CD4-positive, alpha-beta T cell treated with Interleukin-12 subunit alpha and Interleukin-12 subunit beta, for 1 hour (primary cell): ENCODE measurements around the gene IL36B.

Experiments used
- DNase-seq: peaks from one replicate; pipeline ENCODE4 v3.0.0-alpha.2; 2020

IL36B gene

DNA sequence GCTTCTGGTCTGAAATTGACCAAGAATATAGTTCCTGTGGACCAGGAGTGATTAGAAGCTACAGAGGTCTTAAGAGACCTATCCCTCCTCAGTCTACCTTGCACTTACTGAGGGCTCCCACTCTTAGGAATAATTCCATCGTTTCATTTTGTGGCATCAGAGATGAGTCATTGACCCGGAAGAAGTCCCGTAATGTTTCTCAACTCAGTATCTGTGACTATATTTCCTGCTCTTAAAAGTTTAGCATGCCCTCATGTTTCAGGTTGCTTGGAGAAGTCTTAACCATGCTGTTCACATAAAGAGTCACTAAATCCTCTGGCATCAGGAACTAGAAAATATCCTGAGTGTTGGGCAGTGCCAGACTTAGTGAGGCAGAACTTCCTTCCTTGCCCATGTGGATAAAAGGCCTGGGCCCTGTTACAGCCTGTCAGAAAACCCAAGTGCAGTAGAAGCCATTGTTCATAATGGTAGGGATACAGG, 47.6 kb downstream of the IL36B start, which contains the start of gene IL36A:
Gene IL36A (plus strand): TSS at position 430 of the 480 bp plus-strand sequence. CDS start 413 bp downstream, outside the sequence.
- no peak for DNase-seq

DNA sequence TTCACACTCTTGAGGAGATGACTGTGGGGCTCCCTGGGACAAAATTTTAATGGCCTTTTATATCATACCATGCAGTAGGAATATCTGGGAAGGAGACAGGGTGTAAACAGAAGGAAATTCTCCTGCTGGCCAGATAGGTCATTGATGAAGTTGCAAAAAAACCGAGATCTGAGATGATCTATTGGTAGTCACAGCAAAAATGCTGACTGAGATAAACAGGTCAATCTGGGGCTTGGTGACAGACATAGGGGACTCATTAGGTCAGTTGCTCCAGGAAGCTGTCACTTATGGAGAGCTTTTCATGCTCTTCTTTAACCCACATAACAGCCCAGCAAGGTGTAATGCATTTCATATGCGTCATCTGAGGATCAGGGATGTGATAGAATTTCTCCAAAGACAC, 50.0 kb downstream of the IL36B start:
- DNase-seq = no peak

DNA sequence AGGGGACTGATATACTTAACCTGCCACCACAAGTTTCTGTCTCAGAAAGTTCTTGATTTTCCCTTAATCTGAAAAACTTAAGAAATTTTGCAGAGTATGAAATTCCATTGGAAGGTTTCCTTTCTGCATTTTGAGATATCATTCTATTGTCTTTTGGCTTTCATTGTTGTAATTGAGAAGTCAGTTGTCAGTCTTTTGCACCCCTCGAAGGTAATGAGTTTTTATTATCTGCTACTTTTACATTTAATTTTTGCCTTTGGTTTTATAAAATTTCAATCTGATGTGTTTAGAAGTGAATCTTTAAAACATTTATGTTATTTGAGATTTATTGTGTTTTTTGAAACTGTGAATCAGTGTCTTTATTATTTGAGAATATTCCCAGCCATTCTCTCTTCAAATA, 52.2 kb downstream of the IL36B start:
- no peak for DNase-seq

DNA sequence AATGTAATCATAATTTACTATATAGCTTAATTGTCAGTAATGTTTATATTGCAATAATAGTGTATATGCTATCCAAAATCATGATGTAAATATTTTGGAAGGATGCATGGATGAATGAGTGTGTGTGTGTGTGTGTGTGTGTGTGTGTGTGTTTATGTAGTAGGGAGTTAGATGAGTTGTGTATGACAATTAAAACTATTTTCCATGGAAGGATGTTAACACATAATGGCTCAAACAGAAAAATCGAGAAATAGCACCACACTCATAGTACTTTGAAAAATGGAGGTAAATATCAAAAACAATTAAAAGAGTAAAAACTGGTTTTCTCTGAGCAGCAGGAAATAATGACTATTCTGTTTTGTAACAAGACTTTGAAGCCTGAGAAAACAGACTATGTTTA, 55.5 kb downstream of the IL36B start:
- no peak for DNase-seq

DNA sequence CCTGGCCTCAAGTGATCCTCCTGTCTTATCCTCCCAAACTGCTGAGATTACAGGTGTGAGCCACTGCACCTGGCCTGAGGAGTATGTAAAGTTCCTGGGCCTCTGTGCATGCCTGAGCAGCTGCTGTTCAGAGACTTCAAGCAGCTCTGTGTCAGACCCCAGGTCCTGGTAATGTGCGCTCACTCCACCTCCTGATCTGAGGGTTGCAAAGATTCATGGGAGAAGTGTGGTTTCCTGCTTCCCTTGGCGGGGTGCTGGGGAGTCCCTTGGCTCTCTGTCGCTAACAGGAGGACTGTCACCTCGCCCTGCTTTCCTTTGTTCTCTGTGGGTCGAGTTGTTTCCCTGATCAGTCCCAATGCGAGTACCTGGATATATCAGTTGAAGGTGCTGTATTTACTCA, 56.0 kb downstream of the IL36B start:
- peak; percentile 79 for DNase-seq

DNA sequence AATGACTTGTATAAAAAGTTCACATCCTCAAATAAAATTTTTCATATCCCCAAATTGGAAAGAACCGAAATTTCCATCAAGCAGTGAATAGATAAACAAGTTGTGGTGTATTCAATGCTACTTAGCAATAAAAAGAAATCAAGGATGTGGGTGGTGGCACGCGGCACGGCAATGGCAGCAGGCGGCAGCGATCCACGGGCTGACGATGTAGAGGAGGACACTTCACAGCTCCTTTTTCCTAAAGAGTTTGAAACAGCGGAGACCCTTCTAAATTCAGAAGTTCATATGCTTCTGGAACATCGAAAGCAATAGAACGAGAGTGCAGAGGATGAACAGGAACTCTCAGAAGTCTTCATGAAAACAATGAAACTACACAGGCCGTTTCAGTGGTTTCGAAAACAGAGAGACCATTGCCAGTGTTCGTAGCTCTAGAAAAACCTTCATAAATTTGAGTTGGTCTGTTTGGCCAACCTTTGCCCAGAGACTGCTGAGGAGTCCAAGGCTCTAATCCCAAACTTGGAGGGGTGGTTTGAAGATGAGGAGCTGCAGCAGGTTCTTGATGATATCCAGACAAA, 57.2 kb downstream of the IL36B start:
- peak; percentile 14 for DNase-seq

DNA sequence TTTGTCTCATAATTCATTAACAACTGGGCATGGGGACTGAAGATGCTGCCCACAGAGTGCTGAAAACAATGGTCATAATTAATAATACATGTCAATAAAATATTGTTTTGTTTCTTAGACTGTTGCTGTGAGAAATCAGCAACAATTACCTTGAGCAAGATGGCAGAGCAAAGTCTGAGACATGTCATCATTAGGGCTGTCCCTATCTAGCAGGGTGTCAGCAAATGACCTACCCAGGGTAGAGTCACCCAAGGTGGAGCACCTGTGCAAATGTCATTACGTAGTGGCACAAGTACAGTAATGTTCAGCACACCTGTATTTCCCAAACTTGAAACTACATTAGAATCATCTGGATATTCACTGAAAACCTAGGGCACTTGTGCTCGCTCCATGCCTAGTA, 58.0 kb downstream of the IL36B start:
- DNase-seq = no peak

DNA sequence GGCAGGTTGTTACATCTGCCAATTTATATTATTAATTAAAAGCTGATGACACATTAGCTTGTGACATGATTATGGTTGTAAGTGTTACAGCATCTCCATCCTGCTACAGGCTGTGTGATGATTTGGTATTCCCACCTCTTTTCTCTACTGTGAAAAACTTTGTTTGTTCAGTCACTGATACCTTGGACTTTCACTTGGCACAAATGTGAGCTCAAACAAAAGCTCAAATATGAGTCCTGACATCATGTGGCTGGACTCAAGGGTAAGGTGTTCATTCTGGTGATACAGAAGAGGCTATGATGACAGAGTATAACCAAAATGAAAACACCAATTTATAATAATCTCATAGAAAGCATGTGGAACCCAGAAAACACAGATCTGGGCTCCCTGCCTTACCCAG, 58.8 kb downstream of the IL36B start:
- DNase-seq = no peak

DNA sequence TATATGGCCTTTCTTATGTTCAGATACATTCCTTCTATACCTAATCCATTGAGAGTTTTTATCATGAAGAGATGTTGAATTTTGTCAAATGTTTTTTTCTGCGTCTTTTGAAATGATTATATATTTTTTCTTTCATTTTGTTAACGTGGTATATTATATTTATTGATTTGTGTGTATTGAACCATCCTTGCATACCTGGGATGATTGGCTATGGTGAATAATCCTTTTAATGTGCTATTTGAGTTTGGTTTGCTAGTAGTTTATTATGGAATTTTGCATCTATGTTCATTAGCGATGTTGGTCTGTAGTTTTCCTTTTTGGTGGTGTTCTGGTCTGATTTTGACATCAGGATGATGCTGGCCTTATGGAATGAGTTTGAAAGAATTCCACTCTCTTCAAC, 63.1 kb downstream of the IL36B start:
- no peak for DNase-seq

DNA sequence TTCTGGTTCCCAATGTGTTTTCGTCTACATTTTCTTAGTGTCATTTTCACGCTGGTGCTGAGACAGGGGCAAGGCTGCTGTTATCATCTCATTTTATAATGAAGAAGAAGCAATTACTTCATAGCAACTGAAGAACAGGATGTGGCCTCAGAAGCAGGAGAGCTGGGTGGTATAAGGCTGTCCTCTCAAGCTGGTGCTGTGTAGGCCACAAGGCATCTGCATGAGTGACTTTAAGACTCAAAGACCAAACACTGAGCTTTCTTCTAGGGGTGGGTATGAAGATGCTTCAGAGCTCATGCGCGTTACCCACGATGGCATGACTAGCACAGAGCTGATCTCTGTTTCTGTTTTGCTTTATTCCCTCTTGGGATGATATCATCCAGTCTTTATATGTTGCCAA, 67.6 kb downstream of the IL36B start:
- peak; percentile 21 for DNase-seq

DNA sequence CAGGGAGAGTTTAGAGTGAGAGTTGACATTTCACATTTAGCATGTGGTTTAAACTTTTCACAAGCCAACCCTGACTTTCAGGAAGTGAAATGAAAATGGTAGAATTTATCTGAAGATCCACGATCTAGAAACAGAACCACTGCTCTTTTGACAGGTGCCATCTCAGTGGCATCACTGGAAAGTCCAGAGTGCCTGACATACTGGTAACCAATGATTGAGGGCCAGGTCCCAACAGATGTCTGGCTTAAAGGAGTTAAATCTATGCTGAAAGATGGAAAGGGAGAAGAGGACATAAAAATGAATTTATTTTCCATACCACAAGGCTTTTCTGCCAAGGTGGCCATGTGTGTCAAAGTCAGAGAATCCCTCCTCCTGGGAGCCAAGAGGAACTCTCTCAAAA, 72.1 kb downstream of the IL36B start:
- no peak for DNase-seq

DNA sequence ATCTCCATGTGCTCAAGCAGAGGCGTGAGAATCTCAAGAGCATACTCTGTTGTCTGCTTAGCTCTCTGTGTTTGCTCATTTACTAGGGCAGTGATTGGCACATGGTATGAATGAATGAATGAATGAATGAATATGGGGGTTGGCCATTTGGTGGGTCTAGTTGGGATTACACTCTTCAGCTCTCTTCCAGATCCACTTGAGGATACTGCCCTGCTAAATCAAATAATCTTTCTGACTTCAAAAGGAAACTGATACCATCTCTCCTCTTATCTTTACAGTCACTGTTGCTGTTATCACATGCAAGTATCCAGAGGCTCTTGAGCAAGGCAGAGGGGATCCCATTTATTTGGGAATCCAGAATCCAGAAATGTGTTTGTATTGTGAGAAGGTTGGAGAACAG, 72.9 kb downstream of the IL36B start:
- DNase-seq = no peak

DNA sequence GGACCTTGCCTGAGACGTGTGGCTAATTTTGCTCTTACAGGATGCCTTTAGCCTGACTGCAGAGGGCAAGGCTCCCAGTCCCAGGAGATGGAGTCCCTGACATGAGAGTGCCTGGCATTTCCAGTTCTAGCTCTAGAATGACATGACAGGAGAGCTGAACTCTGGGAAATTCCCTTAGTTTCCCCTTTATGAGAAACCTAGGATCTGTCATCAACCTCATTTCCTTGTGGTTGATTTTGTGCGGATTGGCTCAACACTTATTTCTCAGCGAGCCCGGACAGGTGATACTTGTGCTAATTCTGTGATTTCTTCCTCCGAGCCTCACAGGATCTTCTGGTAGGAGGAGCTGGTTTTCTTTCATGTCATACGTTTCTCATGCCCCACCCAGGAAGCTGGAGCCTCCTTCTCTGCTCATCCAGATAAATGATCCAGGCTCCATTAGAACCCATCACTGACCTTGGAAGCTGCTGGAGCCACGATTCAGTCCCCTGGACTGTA, 75.1 kb downstream of the IL36B start, which contains the start of gene IL36G:
Gene IL36G (plus strand): TSS at position 448 of the 498 bp plus-strand sequence. CDS start 633 bp downstream, outside the sequence.
- DNase-seq = no peak
